Effector memory CD4-positive, alpha-beta T cell (primary cell): ENCODE results near the gene TMEM259.

ENCODE experiments used
- DNase-seq, 3 donors: peaks; one replicate each; pipeline ENCODE4 v3.0.0-alpha.2; 2020
- H3K27ac ChIP-seq: 2 replicates; pipeline ENCODE4 v1.7.0; 2013; ENCODE audit warnings: mild to moderate bottlenecking, low read length, moderate library complexity; ENCODE audit not compliant: insufficient read depth, poor library complexity, severe bottlenecking
- H3K27me3 ChIP-seq: replicated peaks from 2 replicates; pipeline ENCODE4 v1.7.0; 2013; ENCODE audit warnings: mild to moderate bottlenecking, low read length; ENCODE audit not compliant: insufficient read depth, control insufficient read depth, poor library complexity, severe bottlenecking
- H3K36me3 ChIP-seq: 2 replicates; pipeline ENCODE4 v1.7.0; 2013; ENCODE audit warnings: mild to moderate bottlenecking, low read length, moderate library complexity; ENCODE audit not compliant: control insufficient read depth, insufficient read depth
- H3K4me1 ChIP-seq: 2 replicates; pipeline ENCODE4 v1.7.0; 2013; ENCODE audit warnings: low read length, mild to moderate bottlenecking; ENCODE audit not compliant: control insufficient read depth, insufficient read depth, poor library complexity, severe bottlenecking
- H3K4me3 ChIP-seq: 2 replicates; pipeline ENCODE4 v1.7.0; 2013; ENCODE audit warnings: low read length, low read depth, mild to moderate bottlenecking; ENCODE audit not compliant: insufficient read depth, poor library complexity, severe bottlenecking
- H3K9me3 ChIP-seq: 2 replicates; pipeline ENCODE4 v1.7.0; 2013; ENCODE audit warnings: mild to moderate bottlenecking, low read length, moderate library complexity; ENCODE audit not compliant: control insufficient read depth

The TMEM259 gene

GRCh38 chr19:1064661-1065605 is 44.0 kb upstream of the TMEM259 start:
- DNase-seq: peak in 2 of 3 donors; percentile 45 to 53
- H3K4me1 ChIP-seq: peaks cover 48% of the 10 kb centered on the region

GRCh38 chr19:1063909-1064660 is 43.2 kb upstream of the TMEM259 start:
- peaks cover 40% of the 10 kb centered on the region for H3K4me1 ChIP-seq
- no peaks in the 10 kb centered on the region for H3K36me3 ChIP-seq
- no peaks in the 10 kb centered on the region for H3K27me3 ChIP-seq
- no peak overlapping the region for H3K4me3 ChIP-seq
- DNase-seq: no peak
- no peaks in the 10 kb centered on the region for H3K9me3 ChIP-seq
- H3K27ac ChIP-seq: no peak overlapping the region

More at GRCh38 chr19:1064661-1065605, 44.0 kb upstream of the TMEM259 start:
- H3K27ac ChIP-seq: peak overlapping the region; percentile 38
- H3K27me3 ChIP-seq: no peaks in the 10 kb centered on the region
- H3K9me3 ChIP-seq: no peaks in the 10 kb centered on the region
- H3K36me3 ChIP-seq: no peaks in the 10 kb centered on the region
- no peak overlapping the region for H3K4me3 ChIP-seq

- Histone ChIP-seq H3K36me3 (peaks cover 5% of the 10 kb centered on the region), H3K4me3 (no peak overlapping the region), H3K27ac (no peak overlapping the region), H3K4me1 (peaks cover 37% of the 10 kb centered on the region), H3K9me3 (no peaks in the 10 kb centered on the region), H3K27me3 (no peaks in the 10 kb centered on the region)
- DNase-seq: peak; percentile 67 to 77 (median 72)
Observed at GRCh38 chr19:1063030-1063908, 42.3 kb upstream of the TMEM259 start.

GRCh38 chr19:1062387-1063029 is 41.6 kb upstream of the TMEM259 start:
- H3K4me1 ChIP-seq: peaks cover 40% of the 10 kb centered on the region
- H3K9me3 ChIP-seq: no peaks in the 10 kb centered on the region
- H3K27me3 ChIP-seq: no peaks in the 10 kb centered on the region
- H3K36me3 ChIP-seq: peaks cover 5% of the 10 kb centered on the region
- H3K27ac ChIP-seq: no peak overlapping the region
- H3K4me3 ChIP-seq: no peak overlapping the region
- no peak for DNase-seq

- Histone ChIP-seq H3K4me3 (no peak overlapping the region), H3K27ac (no peak overlapping the region), H3K4me1 (peaks cover 41% of the 10 kb centered on the region), H3K9me3 (no peaks in the 10 kb centered on the region), H3K27me3 (no peaks in the 10 kb centered on the region), H3K36me3 (peaks cover 7% of the 10 kb centered on the region)
- DNase-seq: no peak
Observed at GRCh38 chr19:1061987-1062386, 41.1 kb upstream of the TMEM259 start.

- Histone ChIP-seq H3K27ac (no peak overlapping the region), H3K4me3 (no peak overlapping the region), H3K4me1 (peaks cover 30% of the 10 kb centered on the region), H3K36me3 (peaks cover 20% of the 10 kb centered on the region), H3K27me3 (no peaks in the 10 kb centered on the region), H3K9me3 (no peaks in the 10 kb centered on the region)
- no peak for DNase-seq
Observed at GRCh38 chr19:1060689-1061088, 39.8 kb upstream of the TMEM259 start.

- H3K4me1 ChIP-seq: peaks cover 11% of the 10 kb centered on the region
- H3K9me3 ChIP-seq: no peaks in the 10 kb centered on the region
- no peak overlapping the region for H3K27ac ChIP-seq
- no peak overlapping the region for H3K4me3 ChIP-seq
- no peak for DNase-seq
- H3K36me3 ChIP-seq: peaks cover 32% of the 10 kb centered on the region
- no peaks in the 10 kb centered on the region for H3K27me3 ChIP-seq
Observed at GRCh38 chr19:1058112-1058511, 37.2 kb upstream of the TMEM259 start.

GRCh38 chr19:1057176-1057855 is 36.4 kb upstream of the TMEM259 start:
- H3K36me3 ChIP-seq: peaks cover 32% of the 10 kb centered on the region
- DNase-seq: no peak
- H3K27me3 ChIP-seq: no peaks in the 10 kb centered on the region
- peaks cover 11% of the 10 kb centered on the region for H3K4me1 ChIP-seq
- no peak overlapping the region for H3K27ac ChIP-seq
- no peaks in the 10 kb centered on the region for H3K9me3 ChIP-seq
- H3K4me3 ChIP-seq: no peak overlapping the region
